Measurements from ENCODE around the gene C19orf25.
"Not testable (repeated sequence)": the region's sequence is repeated elsewhere in the genome, so short reads cannot be mapped to it uniquely, and the experiment has no call there.

Gene C19orf25

GRCh38 chr19:1447944-1448343, 31.1 kb downstream of the C19orf25 start:
- Mint-ChIP-seq H3K4me1 (ENCODE audit: low read depth) (peaks cover 28% of the 10 kb centered on the region), H3K27me3 (peaks cover 61% of the 10 kb centered on the region), H3K27ac (peak overlapping the region; percentile 59), H3K9me3 (no peaks in the 10 kb centered on the region), H3K36me3 (ENCODE audit: low read depth) (peaks cover 3% of the 10 kb centered on the region), H3K4me3 (no peak overlapping the region)
- DNase-seq = no peak

GRCh38 chr19:1447504-1447903, 31.5 kb downstream of the C19orf25 start:
- no peak for DNase-seq
- Mint-ChIP-seq H3K36me3 (ENCODE audit: low read depth) (peaks cover 8% of the 10 kb centered on the region), H3K9me3 (no peaks in the 10 kb centered on the region), H3K4me3 (peak overlapping the region; percentile 20), H3K27me3 (peaks cover 56% of the 10 kb centered on the region), H3K4me1 (ENCODE audit: low read depth) (peaks cover 31% of the 10 kb centered on the region), H3K27ac (peak overlapping the region; percentile 59)

- Mint-ChIP-seq H3K27ac (peak overlapping the region; percentile 69), H3K9me3 (no peaks in the 10 kb centered on the region), H3K4me1 (ENCODE audit: low read depth) (peaks cover 36% of the 10 kb centered on the region), H3K27me3 (peaks cover 50% of the 10 kb centered on the region), H3K36me3 (ENCODE audit: low read depth) (peaks cover 14% of the 10 kb centered on the region), H3K4me3 (peak overlapping the region; percentile 36)
- peak; percentile 53 for DNase-seq
Observed at GRCh38 chr19:1446713-1447481, 32.1 kb downstream of the C19orf25 start.

- DNase-seq = no peak
- Mint-ChIP-seq H3K9me3 (no peaks in the 10 kb centered on the region), H3K4me1 (ENCODE audit: low read depth) (peaks cover 40% of the 10 kb centered on the region)
Observed at GRCh38 chr19:1445932-1446712, 32.9 kb downstream of the C19orf25 start.

GRCh38 chr19:1445185-1445931, 33.7 kb downstream of the C19orf25 start:
- Mint-ChIP-seq H3K4me1 (ENCODE audit: low read depth) (peaks cover 44% of the 10 kb centered on the region), H3K4me3 (peak overlapping the region; percentile 69), H3K27me3 (peaks cover 35% of the 10 kb centered on the region), H3K36me3 (ENCODE audit: low read depth) (peaks cover 29% of the 10 kb centered on the region), H3K9me3 (no peaks in the 10 kb centered on the region), H3K27ac (peak overlapping the region; percentile 86)
- DNase-seq = peak; percentile 89

More at GRCh38 chr19:1445932-1446712, 32.9 kb downstream of the C19orf25 start:
- H3K27ac Mint-ChIP-seq = no peak overlapping the region
- peaks cover 42% of the 10 kb centered on the region for H3K27me3 Mint-ChIP-seq
- peaks cover 22% of the 10 kb centered on the region for H3K36me3 Mint-ChIP-seq (ENCODE audit: low read depth)
- H3K4me3 Mint-ChIP-seq = no peak overlapping the region

- Mint-ChIP-seq H3K4me1 (ENCODE audit: low read depth) (peaks cover 52% of the 10 kb centered on the region), H3K27me3 (peaks cover 7% of the 10 kb centered on the region), H3K4me3 (peak overlapping the region; percentile 98), H3K27ac (peak overlapping the region; percentile 100), H3K36me3 (ENCODE audit: low read depth) (peaks cover 52% of the 10 kb centered on the region), H3K9me3 (no peaks in the 10 kb centered on the region)
- no peak for DNase-seq
Observed at GRCh38 chr19:1441677-1442438, 37.2 kb downstream of the C19orf25 start.

- Mint-ChIP-seq H3K27me3 (peaks cover 4% of the 10 kb centered on the region), H3K4me3 (peak overlapping the region; percentile 98), H3K9me3 (no peaks in the 10 kb centered on the region), H3K4me1 (ENCODE audit: low read depth) (peaks cover 50% of the 10 kb centered on the region), H3K36me3 (ENCODE audit: low read depth) (peaks cover 52% of the 10 kb centered on the region), H3K27ac (peak overlapping the region; percentile 100)
- DNase-seq = no peak
Observed at GRCh38 chr19:1441022-1441426, 38.0 kb downstream of the C19orf25 start.

GRCh38 chr19:1440418-1440801, 38.6 kb downstream of the C19orf25 start:
- Mint-ChIP-seq H3K27ac (peak overlapping the region; percentile 100), H3K27me3 (peaks cover 2% of the 10 kb centered on the region), H3K4me3 (peak overlapping the region; percentile 98), H3K36me3 (ENCODE audit: low read depth) (peaks cover 57% of the 10 kb centered on the region), H3K9me3 (no peaks in the 10 kb centered on the region), H3K4me1 (ENCODE audit: low read depth) (peaks cover 48% of the 10 kb centered on the region)
- DNase-seq = no peak

- H3K4me1 Mint-ChIP-seq (ENCODE audit: low read depth) = peaks cover 43% of the 10 kb centered on the region
- H3K27me3 Mint-ChIP-seq, DNase-seq, H3K9me3 Mint-ChIP-seq: not testable (repeated sequence)
- H3K4me3 Mint-ChIP-seq = peak overlapping the region; percentile 98
- peaks cover 62% of the 10 kb centered on the region for H3K36me3 Mint-ChIP-seq (ENCODE audit: low read depth)
- H3K27ac Mint-ChIP-seq = peak overlapping the region; percentile 100
Observed at GRCh38 chr19:1439525-1440417, 39.2 kb downstream of the C19orf25 start.

GRCh38 chr19:1438933-1439354, 40.1 kb downstream of the C19orf25 start:
- Mint-ChIP-seq H3K27ac (peak overlapping the region; percentile 100), H3K36me3 (ENCODE audit: low read depth) (peaks cover 67% of the 10 kb centered on the region)
- DNase-seq = no peak

GRCh38 chr19:1438035-1438932, 40.7 kb downstream of the C19orf25 start, which contains the start of gene RPS15:
RPS15 (plus strand) TSS chr19:1438396; CDS start chr19:1438426, 30 bp downstream.
- H3K4me1 Mint-ChIP-seq (ENCODE audit: low read depth) = peaks cover 36% of the 10 kb centered on the region
- peak within 1 kb of the TSS; percentile 100 for H3K27ac Mint-ChIP-seq
- H3K27me3 Mint-ChIP-seq = no peaks in the 10 kb centered on the region
- H3K9me3 Mint-ChIP-seq = no peaks in the 10 kb centered on the region
- peak; percentile 96 for DNase-seq
- peaks cover 68% of the 10 kb centered on the region for H3K36me3 Mint-ChIP-seq (ENCODE audit: low read depth)
- peak within 1 kb of the TSS; percentile 98 for H3K4me3 Mint-ChIP-seq

More at GRCh38 chr19:1438933-1439354, 40.1 kb downstream of the C19orf25 start:
- Mint-ChIP-seq H3K27me3 (no peaks in the 10 kb centered on the region), H3K4me1 (ENCODE audit: low read depth) (peaks cover 37% of the 10 kb centered on the region), H3K9me3 (no peaks in the 10 kb centered on the region), H3K4me3 (peak overlapping the region; percentile 98)

- Mint-ChIP-seq H3K36me3 (ENCODE audit: low read depth) (peaks cover 68% of the 10 kb centered on the region), H3K27ac (peak overlapping the region; percentile 100), H3K4me3 (peak overlapping the region; percentile 98), H3K27me3 (no peaks in the 10 kb centered on the region), H3K9me3 (no peaks in the 10 kb centered on the region), H3K4me1 (ENCODE audit: low read depth) (peaks cover 34% of the 10 kb centered on the region)
- DNase-seq = no peak
Observed at GRCh38 chr19:1437609-1438008, 41.4 kb downstream of the C19orf25 start.
